Neuronal stem cell (in vitro differentiated cells): ENCODE measurements around the gene MRPL46.

Experiments used
- DNase-seq: peaks from one replicate; pipeline ENCODE4 v3.0.0-alpha.2; 2013; ENCODE audit warnings: low spot score
- H2AFZ ChIP-seq: one replicate; pipeline ENCODE4 v1.6.1; 2013; ENCODE audit warnings: mild to moderate bottlenecking, low read length, inconsistent platforms
- H2AK5ac ChIP-seq: 2 replicates; pipeline ENCODE4 v1.6.1; 2013; ENCODE audit warnings: low read depth, mild to moderate bottlenecking, inconsistent platforms, low read length, moderate library complexity, mixed read lengths
- H2BK120ac ChIP-seq: 2 replicates; pipeline ENCODE4 v1.6.1; 2013; ENCODE audit warnings: low read depth, mild to moderate bottlenecking, inconsistent platforms, low read length, moderate library complexity, mixed read lengths
- H2BK12ac ChIP-seq: one replicate; pipeline ENCODE4 v1.6.1; 2013; ENCODE audit warnings: low read length, inconsistent platforms
- H2BK15ac ChIP-seq: 2 replicates; pipeline ENCODE4 v1.6.1; 2013; ENCODE audit warnings: mild to moderate bottlenecking, low read length, inconsistent platforms, mixed read lengths
- H2BK5ac ChIP-seq: one replicate; pipeline ENCODE4 v1.6.1; 2013; ENCODE audit warnings: inconsistent platforms, mild to moderate bottlenecking, low read length, moderate library complexity
- H3K14ac ChIP-seq: one replicate; pipeline ENCODE4 v1.6.1; 2013; ENCODE audit warnings: low read length, inconsistent platforms
- H3K18ac ChIP-seq: 2 replicates; pipeline ENCODE4 v1.6.1; 2013; ENCODE audit warnings: low read length, inconsistent platforms
- H3K23ac ChIP-seq: 2 replicates; pipeline ENCODE4 v1.6.1; 2013; ENCODE audit warnings: low read depth, mild to moderate bottlenecking, mixed read lengths, low read length, inconsistent platforms; ENCODE audit not compliant: poor library complexity
- H3K27ac ChIP-seq: replicated peaks from 3 replicates; pipeline ENCODE4 v1.5.1; 2013; ENCODE audit warnings: low read length, inconsistent platforms
- H3K27me3 ChIP-seq, 3 experiments: 2 replicates each; pipeline ENCODE4 v1.6.1; 2013; ENCODE audit warnings: low read length in 3 of 3, mild to moderate bottlenecking in 2 of 3, inconsistent platforms in 1 of 3, low read depth in 1 of 3, mixed read lengths in 1 of 3, moderate library complexity in 1 of 3; ENCODE audit not compliant: control insufficient read depth in 3 of 3, insufficient read depth in 3 of 3
- H3K36me3 ChIP-seq, 2 donors: replicated peaks in 1 of 2; 2 replicates each; pipeline ENCODE4 v1.6.1; 2013; ENCODE audit warnings: low read length in 2 of 2; ENCODE audit not compliant: control insufficient read depth in 2 of 2, insufficient read depth in 2 of 2
- H3K4ac ChIP-seq: 2 replicates; pipeline ENCODE4 v1.6.1; 2013; ENCODE audit warnings: inconsistent platforms, mild to moderate bottlenecking, low read length, moderate library complexity
- H3K4me1 ChIP-seq, 2 donors: 1 replicate in 1 of 2; 2 replicates in 1 of 2; pipeline ENCODE4 v1.6.1; 2013; ENCODE audit warnings: low read length in 2 of 2, low read depth in 1 of 2; ENCODE audit not compliant: control insufficient read depth in 2 of 2, insufficient read depth in 1 of 2
- H3K4me2 ChIP-seq: one replicate; pipeline ENCODE4 v1.6.1; 2013; ENCODE audit warnings: mild to moderate bottlenecking, low read length, inconsistent platforms; ENCODE audit not compliant: insufficient read depth, poor library complexity, severe bottlenecking
- H3K4me3 ChIP-seq, 2 donors: 2 replicates each; pipeline ENCODE4 v1.5.1; 2013; ENCODE audit warnings: low read length in 2 of 2, mild to moderate bottlenecking in 2 of 2, inconsistent platforms in 1 of 2, moderate library complexity in 1 of 2
- H3K79me1 ChIP-seq: one replicate; pipeline ENCODE4 v1.6.1; 2013; ENCODE audit warnings: low read depth, mild to moderate bottlenecking, inconsistent platforms, low read length, moderate library complexity
- H3K9ac ChIP-seq: one replicate; pipeline ENCODE4 v1.6.1; 2013; ENCODE audit warnings: mild to moderate bottlenecking, low read depth, low read length, inconsistent platforms; ENCODE audit not compliant: poor library complexity
- H3K9me3 ChIP-seq, 2 donors: replicated peaks in 1 of 2; 2 replicates each; pipeline versions ENCODE3 to v1.6.1; 2013; ENCODE audit warnings: low read length in 2 of 2, mild to moderate bottlenecking in 2 of 2, inconsistent platforms in 1 of 2, low read depth in 1 of 2, mixed read lengths in 1 of 2, moderate library complexity in 1 of 2; ENCODE audit not compliant: control insufficient read depth in 2 of 2, insufficient read depth in 1 of 2
- H4K8ac ChIP-seq: one replicate; pipeline ENCODE4 v1.6.1; 2013; ENCODE audit warnings: low read depth, mild to moderate bottlenecking, inconsistent platforms, low read length, moderate library complexity
- H4K91ac ChIP-seq: one replicate; pipeline ENCODE4 v1.6.1; 2013; ENCODE audit warnings: low read length, low read depth, mild to moderate bottlenecking, inconsistent platforms; ENCODE audit not compliant: poor library complexity
- WGBS, 2 donors: extraction: QIAGEN DNeasy Blood & Tissue Kit; methylation state at CpG; one replicate each; pipeline ENCODE4 v1.1.7; 2013; ENCODE audit warnings: missing lambda C conversion rate in 2 of 2, mixed read lengths in 1 of 2; ENCODE audit not compliant: insufficient read length in 2 of 2, insufficient replicate concordance in 1 of 2; ENCODE audit errors: extremely low coverage in 2 of 2; 5-methylcytosine and 5-hydroxymethylcytosine counted together

MRPL46 gene

DNA sequence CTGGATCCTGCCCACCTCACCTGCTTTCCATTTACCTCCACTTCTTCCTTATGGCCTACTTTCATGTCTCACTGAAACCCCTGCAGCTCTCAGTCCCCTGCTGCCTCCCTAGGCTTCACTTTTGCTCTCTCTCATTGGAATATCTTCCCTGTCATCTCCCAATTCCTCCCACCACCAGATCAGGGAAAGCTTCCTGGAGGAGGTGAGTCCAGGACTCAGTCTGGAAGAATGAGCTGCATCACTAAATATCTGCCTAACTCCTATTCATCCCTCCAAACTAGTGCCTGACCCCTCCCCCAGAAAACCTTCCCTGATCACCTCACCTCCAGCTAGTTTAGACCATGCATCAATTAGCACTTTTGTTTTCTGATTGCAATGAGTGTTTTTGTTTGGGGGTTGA, 37.1 kb downstream of the MRPL46 start:
- Histone ChIP-seq H3K27ac (no peak overlapping the region), H2BK5ac (no peak overlapping the region), H2BK120ac (no peak overlapping the region), H3K4ac (no peak overlapping the region), H3K4me1 (peaks cover 0 to 8% of the 10 kb centered on the region in 2 donors), H3K18ac (no peak overlapping the region), H4K91ac (no peak overlapping the region), H3K14ac (no peak overlapping the region), H3K23ac (no peak overlapping the region), H2BK12ac (no peak overlapping the region), H4K8ac (no peak overlapping the region), H3K79me1 (no peaks in the 10 kb centered on the region), H3K27me3 (peaks cover 0 to 41% (median 0%) of the 10 kb centered on the region in 3 experiments), H3K9me3 (no peaks in the 10 kb centered on the region), H3K9ac (no peak overlapping the region), H2BK15ac (no peak overlapping the region), H3K36me3 (no peaks in the 10 kb centered on the region), H2AK5ac (no peak overlapping the region), H2AFZ (no peak overlapping the region), H3K4me3 (no peak overlapping the region), H3K4me2 (no peak overlapping the region)
- no peak for DNase-seq

GRCh38 chr15:88428805-88429605, 38.2 kb downstream of the MRPL46 start:
- no peak overlapping the region for H3K4ac ChIP-seq
- no peak overlapping the region for H2BK15ac ChIP-seq
- no peak overlapping the region for H3K27ac ChIP-seq
- H2AK5ac ChIP-seq, result no peak overlapping the region
- no peak overlapping the region for H2BK120ac ChIP-seq
- no peak overlapping the region for H3K14ac ChIP-seq
- no peaks in the 10 kb centered on the region for H3K9me3 ChIP-seq
- peaks cover 0 to 8% of the 10 kb centered on the region in 2 donors for H3K4me1 ChIP-seq
- no peaks in the 10 kb centered on the region for H3K79me1 ChIP-seq
- no peak for DNase-seq
- no peak overlapping the region for H4K91ac ChIP-seq
- H2AFZ ChIP-seq, result no peak overlapping the region
- peaks cover 0 to 41% (median 0%) of the 10 kb centered on the region in 3 experiments for H3K27me3 ChIP-seq
- H2BK5ac ChIP-seq, result no peak overlapping the region
- whole genome bisulfite sequencing, 2 donors, result no CpG with 5 or more reads among the region's 12 CpGs
- no peaks in the 10 kb centered on the region for H3K36me3 ChIP-seq
- H3K4me2 ChIP-seq, result no peak overlapping the region
- no peak overlapping the region for H3K4me3 ChIP-seq
- H3K18ac ChIP-seq, result no peak overlapping the region
- no peak overlapping the region for H3K9ac ChIP-seq
- no peak overlapping the region for H4K8ac ChIP-seq
- H2BK12ac ChIP-seq, result no peak overlapping the region
- no peak overlapping the region for H3K23ac ChIP-seq

DNA sequence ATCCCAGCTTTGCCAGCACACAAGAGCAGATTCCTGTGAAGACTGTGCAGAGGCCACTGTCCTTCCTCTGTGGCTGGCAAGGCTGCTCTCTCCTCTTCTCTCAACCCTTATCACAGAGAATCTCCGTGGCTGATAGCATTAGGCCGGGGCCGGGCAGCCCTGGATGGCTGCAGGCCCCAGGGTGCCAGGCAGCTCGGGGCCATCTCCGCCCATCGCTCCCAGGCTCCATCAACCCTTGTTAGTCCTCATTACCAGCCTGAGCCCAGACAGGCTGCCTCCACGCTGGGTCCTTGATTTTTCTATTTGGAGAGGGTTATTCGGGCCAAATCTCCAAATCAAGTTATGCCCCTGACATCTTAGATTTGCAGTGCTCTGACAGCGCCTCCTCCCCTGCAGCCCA, 39.1 kb downstream of the MRPL46 start:
- peak overlapping the region; percentile 49 for H3K18ac ChIP-seq
- no CpG with 5 or more reads among the region's 9 CpGs for WGBS, 2 donors

DNA sequence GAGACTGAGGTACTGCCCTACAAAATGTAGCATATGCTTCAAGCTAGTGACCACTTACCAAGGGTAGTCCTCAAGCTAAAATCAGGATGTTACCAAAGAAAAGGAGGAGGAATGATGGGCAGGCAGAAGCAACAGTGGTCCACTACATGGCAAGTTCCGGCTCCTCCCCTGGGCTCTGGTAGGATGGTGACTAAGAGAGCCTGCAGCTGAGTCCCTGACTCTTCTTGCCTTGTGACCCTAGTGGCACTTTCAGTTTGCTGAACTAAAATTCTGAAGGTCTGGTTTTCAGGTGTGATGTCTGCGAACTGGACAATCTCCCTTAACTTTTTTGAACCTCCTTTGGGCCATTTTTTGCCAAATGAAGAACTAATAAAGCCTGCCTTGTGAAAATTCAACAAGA, 40.9 kb downstream of the MRPL46 start:
- no peak overlapping the region for H3K4me2 ChIP-seq
- no peaks in the 10 kb centered on the region for H3K36me3 ChIP-seq
- WGBS, 2 donors, result no CpG with 5 or more reads among the region's 2 CpGs
- H2AFZ ChIP-seq, result no peak overlapping the region
- H4K8ac ChIP-seq, result no peak overlapping the region
- H2BK15ac ChIP-seq, result no peak overlapping the region
- H3K23ac ChIP-seq, result no peak overlapping the region
- H2BK5ac ChIP-seq, result no peak overlapping the region
- no peak overlapping the region for H2AK5ac ChIP-seq
- DNase-seq, result no peak
- H3K4me3 ChIP-seq, result no peak overlapping the region
- no peak overlapping the region for H3K18ac ChIP-seq
- H2BK120ac ChIP-seq, result no peak overlapping the region
- peaks cover 0 to 37% (median 0%) of the 10 kb centered on the region in 3 experiments for H3K27me3 ChIP-seq
- no peak overlapping the region for H2BK12ac ChIP-seq
- H3K9me3 ChIP-seq, result no peaks in the 10 kb centered on the region
- H3K79me1 ChIP-seq, result no peaks in the 10 kb centered on the region
- peaks cover 0 to 4% of the 10 kb centered on the region in 2 donors for H3K4me1 ChIP-seq
- H3K27ac ChIP-seq, result no peak overlapping the region
- H4K91ac ChIP-seq, result no peak overlapping the region
- no peak overlapping the region for H3K14ac ChIP-seq
- H3K9ac ChIP-seq, result no peak overlapping the region
- no peak overlapping the region for H3K4ac ChIP-seq

More for the DNA sequence above, 39.1 kb downstream of the MRPL46 start:
- Histone ChIP-seq H2AK5ac (no peak overlapping the region), H3K4me2 (no peak overlapping the region), H2BK5ac (no peak overlapping the region), H3K4ac (no peak overlapping the region), H3K14ac (no peak overlapping the region), H2BK15ac (no peak overlapping the region), H2BK120ac (no peak overlapping the region), H3K79me1 (no peaks in the 10 kb centered on the region), H3K23ac (no peak overlapping the region), H3K4me1 (peaks cover 0 to 7% of the 10 kb centered on the region in 2 donors), H4K91ac (no peak overlapping the region), H3K27ac (no peak overlapping the region), H3K36me3 (no peaks in the 10 kb centered on the region), H2AFZ (no peak overlapping the region), H3K9ac (no peak overlapping the region), H4K8ac (no peak overlapping the region), H3K9me3 (no peaks in the 10 kb centered on the region), H2BK12ac (no peak overlapping the region), H3K27me3 (peaks cover 0 to 41% (median 0%) of the 10 kb centered on the region in 3 experiments), H3K4me3 (no peak overlapping the region)
- no peak for DNase-seq
